IPS DF 19.7 (cell line): ENCODE data around the gene FGD4.
"Not testable (repeated sequence)": the region's sequence is repeated elsewhere in the genome, so short reads cannot be mapped to it uniquely, and the experiment has no call there.

Experiments
- DNase-seq: peaks from one replicate; pipeline ENCODE4 v3.0.0-alpha.2; 2013; ENCODE audit warnings: low read depth, low spot score

Gene FGD4

DNA sequence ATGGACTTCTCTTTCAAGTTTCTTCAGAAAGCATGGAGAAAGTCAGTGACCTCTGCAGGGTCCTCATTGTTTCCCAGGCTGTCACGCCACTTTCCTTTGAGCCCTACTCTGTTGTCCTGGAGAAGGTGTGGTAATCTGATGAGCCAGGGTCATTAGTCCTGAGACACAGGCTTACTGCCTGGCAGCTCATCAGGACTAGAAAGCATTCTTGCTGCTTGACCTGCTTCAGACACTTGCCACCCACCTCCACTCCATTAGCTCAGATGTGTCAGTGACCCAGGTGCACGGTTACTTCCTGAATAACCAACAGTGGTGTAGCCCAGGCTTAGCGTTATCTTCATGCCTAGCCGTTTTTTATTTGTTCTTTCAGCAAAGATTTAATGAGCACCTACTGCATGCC lies 93.9 kb downstream of the FGD4 start:
- no peak for DNase-seq

DNA sequence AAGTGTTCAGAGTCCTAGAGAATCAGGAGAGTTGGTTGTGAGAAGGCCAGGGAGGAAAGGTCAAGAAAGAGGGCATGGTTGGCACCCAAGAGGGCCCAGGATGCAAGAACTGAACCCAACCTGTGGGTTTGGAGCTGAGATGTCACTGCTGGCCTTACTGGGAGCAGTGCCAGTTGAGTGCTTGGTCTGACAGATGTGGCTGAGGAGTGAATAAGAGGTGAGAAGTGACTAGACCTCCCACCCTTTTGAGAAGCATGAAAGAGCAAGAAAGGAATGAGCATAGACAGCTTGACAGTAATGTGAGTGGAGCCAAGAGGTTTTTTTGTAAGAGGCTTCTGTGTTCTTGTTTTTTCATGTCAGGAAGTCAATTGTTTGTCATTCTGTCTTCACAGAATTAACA lies 95.3 kb downstream of the FGD4 start:
- no peak for DNase-seq

DNA sequence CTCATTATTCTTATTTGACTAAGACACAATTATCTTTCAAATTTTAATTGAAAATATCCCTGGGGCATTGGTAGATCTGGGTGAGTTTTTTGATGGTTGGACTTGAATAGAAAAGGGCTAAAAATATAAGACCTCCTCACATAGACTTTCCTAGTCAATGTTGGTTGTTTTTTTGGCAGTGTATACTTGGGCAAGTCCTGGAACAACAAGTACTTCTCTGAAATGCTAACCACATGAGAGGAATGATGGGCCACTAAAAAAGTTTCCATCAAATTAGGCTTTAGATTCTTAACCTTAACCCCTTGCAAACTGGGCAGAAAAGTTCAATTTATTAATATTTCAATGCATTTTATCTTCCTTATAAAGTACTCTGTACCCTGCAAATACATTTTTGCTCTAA lies 97.6 kb downstream of the FGD4 start:
- no peak for DNase-seq

DNA sequence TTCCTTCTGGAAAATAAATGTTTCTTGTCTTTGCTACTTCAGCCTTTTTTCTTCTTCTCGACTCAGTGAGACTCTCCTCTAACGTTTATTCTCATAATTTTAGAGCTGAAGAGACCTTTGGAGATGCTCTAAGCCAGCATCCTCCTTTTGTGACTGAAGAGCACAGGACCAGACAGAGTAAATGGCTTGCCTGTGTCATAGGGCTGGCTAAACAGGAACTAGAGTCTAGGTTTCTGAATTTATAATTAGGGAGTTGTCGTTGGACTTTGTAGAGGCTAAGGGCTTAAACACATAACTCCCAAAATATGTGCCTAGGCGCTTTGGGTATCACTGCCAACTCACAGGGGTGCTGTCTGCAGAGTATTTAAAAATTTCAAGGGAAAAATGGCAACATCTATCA lies 98.5 kb downstream of the FGD4 start:
- DNase-seq = no peak

DNA sequence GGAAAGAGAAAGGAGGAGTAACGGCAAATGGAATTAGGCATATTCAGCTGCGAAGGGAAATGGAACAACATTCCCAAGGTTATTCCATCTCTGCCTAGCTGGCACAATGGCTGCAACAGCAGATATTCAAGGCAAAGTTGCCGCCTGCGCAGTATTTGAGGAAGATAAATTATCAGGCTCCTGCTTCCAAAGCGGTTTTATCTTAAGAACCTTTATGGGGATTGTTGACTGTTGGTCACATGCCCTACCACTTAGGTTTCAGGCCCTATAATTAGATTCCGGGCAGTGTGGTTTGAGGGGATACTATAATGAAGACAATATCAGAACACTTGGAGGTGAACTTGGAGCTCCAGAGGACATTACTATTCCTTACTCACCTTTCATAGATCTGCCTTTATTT lies 99.7 kb downstream of the FGD4 start:
- DNase-seq = no peak

DNA sequence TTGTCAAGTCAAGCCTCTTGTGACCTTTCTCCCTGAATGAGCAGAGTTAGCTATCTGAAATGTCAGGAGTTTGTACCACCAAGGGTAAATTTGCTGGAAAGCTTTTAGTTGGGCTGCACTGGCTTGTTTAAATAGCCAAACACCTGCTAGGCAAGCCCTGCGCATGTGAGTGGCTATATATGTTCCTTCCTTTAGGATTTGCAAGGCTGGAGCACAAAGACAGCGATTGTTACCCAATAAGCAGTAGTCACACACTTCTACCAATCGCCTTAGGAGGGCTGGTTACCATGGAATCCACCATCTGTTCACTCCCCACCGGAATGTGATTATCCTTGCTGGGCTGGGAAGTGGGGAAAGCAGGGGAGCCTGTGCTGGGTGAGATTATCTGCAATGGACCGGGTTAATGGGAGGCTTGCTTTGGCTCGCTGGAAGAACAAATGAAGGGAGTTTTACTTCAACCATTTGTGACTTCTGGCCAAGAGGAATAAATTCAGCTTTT lies 102.5 kb downstream of the FGD4 start:
- peak; percentile 96 for DNase-seq

DNA sequence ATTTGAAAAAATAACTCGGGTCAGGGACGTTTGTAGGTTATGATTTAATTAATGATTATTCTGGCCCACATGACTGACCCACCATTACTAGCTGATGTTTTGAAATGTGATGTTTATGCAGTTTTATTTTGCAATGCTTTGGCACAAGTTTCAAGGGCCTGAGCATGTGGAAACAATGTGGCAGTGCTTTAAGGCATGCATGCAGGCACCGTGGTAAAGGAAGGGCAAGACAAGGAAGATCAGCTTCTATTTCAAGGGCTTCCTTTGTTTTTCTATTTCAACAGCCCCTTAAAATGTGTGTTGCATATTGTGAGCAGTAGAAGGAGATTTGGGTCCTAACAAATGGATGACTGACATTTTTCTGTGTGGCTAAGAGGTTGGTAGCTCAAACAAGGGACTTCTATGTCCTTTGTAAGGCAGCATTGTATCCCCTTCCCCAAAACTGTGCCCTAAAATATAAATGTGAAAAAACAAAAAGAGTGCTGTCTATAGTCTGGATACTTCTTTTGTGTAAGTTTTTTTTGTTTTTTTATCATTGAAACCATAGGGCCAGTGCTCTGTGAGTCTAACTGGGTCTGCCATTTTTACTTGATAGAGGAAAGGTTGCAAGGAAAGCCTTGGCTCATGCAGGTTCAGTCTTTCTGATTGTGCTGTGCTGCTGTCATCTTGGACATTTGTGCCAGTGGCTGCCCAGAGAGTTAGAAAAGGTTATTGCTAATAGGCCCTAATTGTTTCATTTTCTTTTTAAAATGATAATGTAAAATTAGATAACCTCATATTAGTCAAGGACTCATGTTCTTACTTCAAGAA lies 103.5 kb downstream of the FGD4 start:
- no peak for DNase-seq

DNA sequence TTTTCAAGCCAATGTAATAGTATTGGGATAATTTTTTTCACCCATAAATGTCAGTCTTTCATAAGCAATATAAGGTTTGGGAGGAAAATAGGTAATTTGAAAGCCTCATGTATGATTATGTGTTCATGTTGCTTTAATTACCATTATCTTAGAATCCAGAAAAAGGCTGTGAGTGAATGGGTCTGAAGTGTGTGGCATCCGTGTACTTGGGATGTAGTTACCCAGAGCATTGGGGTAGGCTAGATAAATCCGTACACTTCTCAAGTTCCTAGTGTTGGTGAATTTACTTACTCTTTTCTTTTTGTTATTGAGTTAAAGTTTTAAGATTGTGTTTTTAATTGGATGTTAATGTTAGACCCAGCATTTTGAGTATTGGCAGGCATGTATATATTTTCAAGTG lies 104.4 kb downstream of the FGD4 start:
- DNase-seq = no peak

DNA sequence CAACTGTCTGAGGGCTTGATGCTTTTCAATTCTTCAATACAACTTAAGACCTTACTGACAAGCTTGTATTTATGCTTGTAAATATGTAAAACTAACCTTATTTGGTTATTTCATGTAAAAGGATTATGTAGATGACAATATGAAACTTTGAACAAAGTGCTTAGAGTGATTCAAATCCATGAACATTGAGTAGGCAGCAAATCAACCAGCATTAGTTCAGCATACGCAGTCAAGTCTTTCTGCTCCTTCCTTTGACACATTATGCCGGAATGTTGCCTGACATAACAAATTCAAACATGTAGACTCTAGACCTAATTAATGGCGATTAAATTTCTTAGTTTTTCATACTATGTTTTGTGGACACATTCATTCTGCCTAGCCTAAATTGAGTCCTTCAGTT lies 105.2 kb downstream of the FGD4 start:
- DNase-seq = no peak

DNA sequence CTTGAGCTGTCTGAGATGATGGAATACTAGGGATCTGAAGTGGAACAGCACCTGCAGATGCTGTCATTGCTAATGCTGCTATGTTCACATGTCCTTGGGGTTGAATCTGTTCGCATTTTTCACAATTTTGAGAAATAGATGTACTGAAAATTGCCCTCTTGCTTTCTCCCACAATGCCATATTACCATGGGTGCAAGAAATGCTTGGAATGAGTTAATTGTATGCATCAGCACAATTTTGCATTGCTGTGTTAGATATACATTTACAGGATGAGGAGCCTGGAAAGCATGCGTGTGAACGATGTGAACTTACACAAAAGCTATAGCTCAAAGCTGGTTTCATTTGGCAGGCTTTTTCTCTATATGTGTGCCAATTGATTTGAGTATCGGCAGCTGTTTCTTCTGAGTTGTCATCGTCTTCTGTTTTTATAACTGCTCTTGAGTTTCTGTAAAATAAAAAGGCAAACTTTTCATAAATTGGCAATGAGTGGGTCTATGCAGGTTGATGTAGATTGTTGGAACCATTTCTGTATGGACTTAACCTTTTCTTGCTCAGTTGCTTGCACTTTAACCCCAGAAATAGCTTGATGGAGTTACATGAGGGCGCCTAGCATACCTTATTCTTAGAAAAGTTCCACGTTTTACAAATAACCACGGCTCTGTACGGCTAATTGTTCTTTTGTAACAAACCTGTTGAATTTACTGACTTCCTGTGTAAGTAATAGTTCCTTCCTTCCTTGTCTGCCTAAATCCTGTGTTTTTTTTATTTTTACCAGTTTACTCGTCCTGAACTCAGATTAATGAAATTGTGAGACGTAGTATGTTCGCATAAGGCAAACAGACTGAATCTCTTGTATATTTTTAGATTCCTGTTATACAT lies 105.9 kb downstream of the FGD4 start:
- no peak for DNase-seq

DNA sequence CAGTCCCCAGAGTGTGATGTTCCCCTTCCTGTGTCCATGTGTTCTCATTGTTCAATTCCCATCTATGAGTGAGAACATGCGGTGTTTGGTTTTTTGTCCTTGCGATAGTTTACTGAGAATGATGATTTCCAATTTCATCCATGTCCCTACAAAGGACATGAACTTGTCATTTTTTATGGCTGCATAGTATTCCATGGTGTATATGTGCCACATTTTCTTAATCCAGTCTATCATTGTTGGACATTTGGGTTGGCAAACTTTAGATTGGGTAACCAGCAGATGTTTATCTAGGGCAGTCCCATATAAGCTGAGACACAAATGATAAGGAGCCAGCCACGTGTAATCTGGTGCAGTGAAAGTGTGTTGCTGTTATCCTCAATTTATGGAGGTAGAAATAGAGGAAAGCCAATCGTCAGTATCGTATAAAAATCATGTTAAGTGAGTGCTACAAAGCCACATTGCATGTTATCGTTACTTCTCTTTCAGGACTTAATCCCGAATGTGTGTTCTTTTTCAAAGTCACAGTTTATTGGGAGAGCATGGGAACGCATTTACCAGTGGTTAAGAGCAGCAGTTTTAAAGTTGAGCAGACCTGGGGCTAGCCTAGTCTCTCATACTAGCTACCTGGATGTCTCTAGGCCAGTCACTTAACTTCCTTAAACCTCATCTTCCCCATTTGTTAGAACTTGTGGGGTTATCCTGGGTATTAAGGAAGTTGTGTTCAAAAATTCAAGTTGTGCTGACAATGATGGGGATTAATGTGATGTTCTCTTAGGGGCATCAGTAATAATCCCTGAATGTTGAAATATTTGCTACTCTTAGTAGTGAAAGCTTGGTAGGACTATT lies 108.0 kb downstream of the FGD4 start:
- DNase-seq = not testable (repeated sequence)

DNA sequence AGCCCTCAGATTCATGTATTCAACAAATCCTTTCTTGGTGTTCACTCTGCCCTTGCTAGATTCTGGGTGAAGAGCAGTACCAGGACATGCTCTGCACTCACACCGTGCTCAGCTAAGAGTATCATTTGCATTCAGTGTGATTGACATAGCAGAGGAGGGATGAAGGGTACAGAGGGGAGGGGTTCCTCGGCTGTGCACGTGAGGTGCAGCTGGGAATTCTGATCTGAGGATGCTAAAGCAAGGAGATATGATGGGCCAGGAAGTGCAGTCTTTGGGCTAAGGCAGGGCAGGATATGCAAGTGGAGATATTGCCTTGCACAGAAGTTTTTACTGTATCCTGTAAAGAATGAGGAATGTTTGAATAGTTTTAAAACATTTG lies 108.6 kb downstream of the FGD4 start:
- DNase-seq = no peak

DNA sequence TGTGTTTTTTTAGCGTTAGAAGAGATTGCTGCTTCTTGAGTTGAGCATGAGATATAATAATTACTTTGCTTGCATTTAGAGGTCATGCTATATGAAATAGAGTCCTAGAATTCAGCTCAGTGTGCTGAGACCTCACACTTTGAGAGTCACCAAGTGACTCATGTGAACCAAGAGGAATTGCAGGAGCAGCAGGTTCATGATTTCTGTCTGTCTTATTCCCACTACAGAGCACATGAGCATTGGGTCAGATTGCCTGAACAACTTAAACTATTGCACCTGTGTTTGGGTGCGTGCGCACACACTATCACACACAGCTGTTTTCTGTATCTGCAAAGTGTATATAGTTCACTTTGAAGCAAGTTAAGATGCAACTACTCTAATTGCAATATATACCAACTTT lies 109.3 kb downstream of the FGD4 start:
- DNase-seq = no peak

DNA sequence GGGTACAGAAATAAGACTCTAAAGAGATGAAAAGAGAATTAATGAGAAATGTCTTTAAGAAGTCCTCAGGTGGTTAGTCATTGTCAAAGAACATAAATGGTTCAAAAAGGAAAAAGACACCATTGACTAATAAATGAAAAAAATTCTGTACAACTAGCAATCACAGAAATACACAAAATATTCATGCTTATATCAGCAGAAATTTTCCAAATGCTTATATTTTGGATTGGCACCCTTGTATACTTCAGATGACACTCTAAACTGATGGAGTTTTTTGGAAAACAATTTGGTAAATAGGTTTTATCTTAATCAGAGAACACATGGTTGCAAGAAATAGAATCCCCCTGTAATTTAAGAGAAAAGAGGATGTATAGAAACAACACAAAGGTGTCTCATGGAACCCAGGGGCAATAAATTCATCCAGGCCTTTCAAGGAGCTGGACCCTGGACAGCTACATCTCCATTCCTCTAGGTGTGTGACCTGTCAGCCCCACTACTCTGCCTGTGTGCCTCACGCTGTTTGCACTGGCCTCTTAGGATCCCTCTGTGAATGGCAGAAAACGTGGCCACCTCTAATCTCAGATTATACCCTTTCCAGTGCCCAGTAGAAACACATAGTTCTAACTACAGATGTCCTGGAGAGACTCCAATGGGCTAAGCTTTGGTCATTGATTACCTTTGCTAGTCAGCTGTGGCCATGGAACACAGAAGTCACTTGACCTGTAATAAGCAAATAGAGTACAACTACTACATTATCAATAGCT lies 110.2 kb downstream of the FGD4 start:
- no peak for DNase-seq

DNA sequence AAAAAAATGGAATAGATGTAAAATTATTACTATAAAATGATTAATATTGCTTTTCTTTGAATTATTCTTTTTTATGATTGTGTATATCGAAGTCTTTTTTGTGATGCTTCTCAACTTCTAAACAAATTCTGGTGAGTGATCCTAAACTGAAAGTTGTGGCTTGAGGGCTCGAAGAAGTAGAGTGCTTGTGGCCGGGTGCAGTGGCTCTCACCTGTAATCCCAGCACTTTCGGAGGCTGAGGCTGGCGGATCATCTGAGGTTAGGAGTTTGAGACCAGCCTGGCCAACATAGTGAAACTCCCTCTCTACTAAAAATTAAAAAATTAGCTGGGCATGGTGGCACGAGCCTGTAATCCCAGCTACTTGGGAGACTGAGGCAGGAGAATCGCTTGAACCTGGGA lies 112.6 kb downstream of the FGD4 start:
- DNase-seq = not testable (repeated sequence)

DNA sequence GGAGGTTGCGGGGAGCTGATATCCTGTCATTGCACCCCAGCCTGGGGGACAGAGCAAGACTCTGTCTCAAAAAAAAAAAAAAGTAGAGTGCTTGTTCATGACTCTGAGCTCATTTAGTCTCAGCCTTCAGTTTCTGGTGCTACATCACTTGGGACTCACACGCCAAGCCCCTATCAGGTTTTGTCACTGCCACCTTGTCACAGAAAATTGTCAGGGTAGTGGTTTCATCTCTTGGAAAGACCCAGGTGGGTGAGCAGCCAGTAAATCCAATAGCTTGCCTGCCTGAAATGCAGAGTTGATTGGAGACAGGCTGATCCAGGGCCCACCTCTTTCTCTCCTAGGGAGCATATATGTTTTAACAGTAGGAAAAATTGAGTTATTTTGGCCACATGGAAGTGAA lies 113.0 kb downstream of the FGD4 start:
- no peak for DNase-seq

DNA sequence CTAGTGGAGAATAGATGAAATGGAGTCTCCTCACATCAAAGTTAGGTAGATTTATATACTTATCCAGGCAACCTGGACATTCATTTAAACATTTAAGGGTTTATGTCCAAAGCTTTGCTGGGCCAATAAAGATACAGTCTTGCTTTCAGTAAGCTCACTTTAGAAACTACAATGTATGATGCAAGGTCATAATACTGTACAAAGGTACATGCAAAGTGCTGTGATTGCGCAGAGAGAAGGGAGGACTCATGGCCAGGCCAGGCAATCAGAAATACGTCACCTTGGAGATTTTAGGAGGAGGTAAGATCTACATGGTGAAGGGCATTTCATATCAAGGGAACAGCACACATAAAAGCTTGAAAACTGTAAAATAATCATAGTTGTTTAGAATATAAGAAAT lies 113.6 kb downstream of the FGD4 start:
- DNase-seq = no peak

DNA sequence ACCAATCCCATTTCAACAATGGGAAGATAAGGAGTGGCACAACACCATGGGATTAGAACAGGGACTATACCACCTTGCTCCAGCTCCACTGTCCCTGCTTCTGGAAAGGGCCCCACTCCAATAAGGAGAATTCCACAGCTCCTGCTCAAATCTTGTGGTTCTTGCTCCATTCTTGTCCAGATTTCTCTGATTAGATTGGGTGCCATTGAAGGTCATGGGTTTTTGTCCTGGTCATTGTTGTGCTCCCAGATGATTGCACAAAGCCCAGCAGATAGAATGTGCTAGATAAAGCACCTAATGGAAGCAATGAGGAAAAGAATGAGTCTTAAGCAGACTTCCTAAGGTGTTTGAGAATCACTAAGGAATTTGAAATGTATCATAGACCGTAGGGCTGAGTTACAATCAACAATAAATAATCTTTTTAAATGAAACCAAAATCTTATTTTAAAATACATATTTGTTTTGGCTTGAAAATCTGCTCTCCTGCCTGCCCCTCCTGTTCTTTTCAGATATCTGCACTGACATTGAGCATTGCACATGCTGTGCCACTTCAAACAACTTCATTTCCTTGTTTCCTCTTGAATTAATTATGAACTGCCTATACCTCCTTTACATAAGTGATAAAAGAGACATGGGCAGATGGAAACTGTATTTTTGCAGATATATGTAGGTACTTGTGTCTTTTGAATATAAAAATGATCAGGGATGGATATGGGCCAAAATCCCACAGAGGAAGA lies 115.9 kb downstream of the FGD4 start:
- DNase-seq = no peak

DNA sequence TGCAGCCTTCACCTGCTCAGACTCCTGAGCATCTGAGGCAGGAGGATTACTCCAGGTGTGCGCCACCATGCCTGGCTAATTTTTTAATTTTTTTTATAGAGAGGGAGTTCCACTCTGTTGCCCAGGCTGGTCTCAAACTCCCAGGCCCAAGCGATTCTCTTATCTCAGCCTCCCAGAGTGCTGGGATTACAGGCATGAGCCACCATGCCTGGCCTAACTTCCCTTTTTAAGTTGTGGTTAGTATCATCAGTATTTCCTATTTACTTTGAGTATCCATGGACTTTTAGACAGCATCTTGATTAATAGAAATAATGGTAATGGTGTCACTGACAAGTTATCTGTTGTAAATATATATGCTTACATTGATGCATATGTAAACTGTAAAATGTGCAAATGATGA lies 116.9 kb downstream of the FGD4 start:
- DNase-seq = no peak

DNA sequence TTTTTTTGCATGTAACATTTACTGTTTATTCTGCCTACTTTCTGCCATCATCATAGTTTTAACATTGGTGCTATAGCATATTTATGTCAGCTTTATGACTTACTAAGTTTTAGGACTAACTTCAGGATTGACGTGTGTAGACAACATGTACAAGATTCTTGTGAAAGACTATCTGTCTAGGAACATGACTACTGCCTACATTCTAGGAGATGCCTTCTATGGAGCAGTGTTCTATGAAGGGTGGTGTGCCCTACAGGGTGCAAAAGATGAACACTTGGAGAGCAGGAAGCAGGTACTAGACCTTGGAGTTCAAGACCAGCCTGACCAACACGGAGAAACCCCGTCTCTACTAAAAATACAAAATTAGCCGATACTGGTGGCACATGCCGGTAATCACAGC lies 118.6 kb downstream of the FGD4 start:
- no peak for DNase-seq

DNA sequence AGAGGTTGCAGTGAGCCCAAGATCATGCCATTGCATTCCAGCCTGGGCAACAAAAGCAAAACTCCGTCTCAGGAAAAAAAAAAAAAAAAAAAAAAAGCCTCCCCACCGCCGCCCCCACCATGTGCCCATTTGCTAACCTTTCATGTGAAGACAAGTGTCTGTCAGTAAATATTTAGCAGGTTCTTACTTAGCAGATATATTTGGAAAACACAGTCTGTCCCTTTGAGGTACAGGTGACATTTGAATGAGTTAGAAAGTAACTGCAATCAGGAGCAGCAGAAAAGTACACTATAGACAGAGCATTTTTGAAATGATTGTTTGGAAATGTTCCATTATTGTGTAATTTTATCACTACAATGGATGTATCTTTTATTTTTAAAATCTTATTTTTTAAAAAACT lies 119.7 kb downstream of the FGD4 start:
- DNase-seq = no peak
